HepG2 (cell line): Measurements from ENCODE around the gene GCM1. TPM values are rescaled to one million over a fixed set of nuclear protein-coding genes. Genes with fewer than 3 reads are reported as not detected.

Experiments
- CHD4 ChIP-seq: fragments of 200-600 bp; sonication (generic); IDR thresholded peaks from 2 replicates; pipeline ENCODE4 v1.7.0; 2017; ENCODE audit warnings: mild to moderate bottlenecking, low read length, borderline replicate concordance
- FOXK2 ChIP-seq: fragments of 450-650 bp; IDR thresholded peaks from 2 replicates; pipeline ENCODE4 v1.6.1; 2016
- GFI1 ChIP-seq: sonication (generic); formaldehyde crosslinking; IDR thresholded peaks from 2 replicates; pipeline ENCODE4 v1.5.0; 2020; ENCODE audit warnings: missing genetic modification reagents, mild to moderate bottlenecking, borderline replicate concordance
- IRX3 ChIP-seq: sonication (generic); formaldehyde crosslinking; IDR thresholded peaks from 2 replicates; pipeline ENCODE4 v1.8.1; 2023; ENCODE audit warnings: mild to moderate bottlenecking, low read depth, missing genetic modification reagents, borderline replicate concordance
- KLF12 ChIP-seq: sonication (generic); formaldehyde crosslinking; IDR thresholded peaks from 2 replicates; pipeline ENCODE4 v1.4.0; 2020; ENCODE audit warnings: missing genetic modification reagents, borderline replicate concordance
- MAFF ChIP-seq: IDR thresholded peaks from 2 replicates; pipeline ENCODE4 v1.6.1; 2011; ENCODE audit warnings: low read depth, low read length, improper control_type of control experiment
- TARDBP ChIP-seq: sonication (generic); formaldehyde crosslinking; IDR thresholded peaks from 2 replicates; pipeline ENCODE4 v1.8.0; 2022; ENCODE audit warnings: mild to moderate bottlenecking, missing genetic modification reagents
- THRA ChIP-seq: sonication (generic); formaldehyde crosslinking; IDR thresholded peaks from 2 replicates; pipeline ENCODE4 v1.4.0; 2020; ENCODE audit warnings: missing genetic modification reagents, borderline replicate concordance
- ZBTB10 ChIP-seq: sonication (generic); formaldehyde crosslinking; IDR thresholded peaks from 2 replicates; pipeline ENCODE4 v1.4.0; 2020; ENCODE audit warnings: missing genetic modification reagents, borderline replicate concordance
- ZKSCAN8 ChIP-seq: IDR thresholded peaks from 2 replicates; pipeline ENCODE4 v1.6.1; 2016; ENCODE audit warnings: borderline replicate concordance, missing genetic modification reagents, missing compliant biosample characterization
- ZMYM3 ChIP-seq: sonication (generic); formaldehyde crosslinking; IDR thresholded peaks from 2 replicates; pipeline ENCODE4 v1.5.1; 2020; ENCODE audit warnings: mild to moderate bottlenecking, missing genetic modification reagents
- ZNF572 ChIP-seq: sonication (generic); formaldehyde crosslinking; IDR thresholded peaks from 2 replicates; pipeline ENCODE4 v1.5.1; 2020; ENCODE audit warnings: mild to moderate bottlenecking, missing genetic modification reagents
- ZSCAN21 ChIP-seq: sonication (generic); formaldehyde crosslinking; IDR thresholded peaks from 2 replicates; pipeline ENCODE4 v1.8.0; 2022; ENCODE audit warnings: mild to moderate bottlenecking, missing genetic modification reagents, moderate library complexity, borderline replicate concordance
- polyA plus RNA-seq, 8 experiments: library from polyadenylated mRNA; depleted of rRNA in 3 of 8; stranded (reverse) in 7 of 8; unstranded in 1 of 8; fragments of >200 nt; fragmentation: Illumina TruSeq in 4 of 8; extraction: Trizol in 4 of 8; gene quantifications; 2 replicates each; pipeline versions ENCODE4 v1.2.1 to v1.2.3, GENCODE V29; 2011 to 2016; ENCODE audit warnings: low read depth in 4 of 8, missing spikeins in 1 of 8, mixed read lengths in 1 of 8; ENCODE audit not compliant: insufficient read depth in 1 of 8
- total RNA-seq, 5 experiments: library from RNA; depleted of rRNA; stranded (reverse); fragments of >200 nt; fragmentation: Illumina TruSeq; extraction: Trizol; gene quantifications; 2 replicates each; pipeline ENCODE4 v1.2.3, GENCODE V29; 2016; ENCODE audit warnings: low read depth in 1 of 5
- TF ChIP-seq, protein P1 (sequence below): sonication (generic); formaldehyde crosslinking; IDR thresholded peaks from 2 replicates; pipeline ENCODE4 v1.8.0; 2022; ENCODE audit warnings: mild to moderate bottlenecking, missing genetic modification reagents, borderline replicate concordance
- TF ChIP-seq, protein P2 (sequence below): sonication (generic); formaldehyde crosslinking; IDR thresholded peaks from 2 replicates; pipeline ENCODE4 v1.8.1; 2022; ENCODE audit warnings: mild to moderate bottlenecking, missing genetic modification reagents
- TF ChIP-seq, protein P3 (sequence below): sonication (generic); formaldehyde crosslinking; IDR thresholded peaks from 2 replicates; pipeline ENCODE4 v1.4.0; 2020; ENCODE audit warnings: low read depth, mild to moderate bottlenecking, missing genetic modification reagents
- TF ChIP-seq, protein P4 (sequence below): sonication (generic); formaldehyde crosslinking; IDR thresholded peaks from 2 replicates; pipeline ENCODE4 v1.5.0; 2020; ENCODE audit warnings: missing genetic modification reagents

Gene GCM1
- total and polyA plus RNA-seq, 2 of the 13 experiments (the other 11 are each of a cell fraction or from before 2014, with no cell fraction given): 0.04 to 0.13 TPM

DNA sequence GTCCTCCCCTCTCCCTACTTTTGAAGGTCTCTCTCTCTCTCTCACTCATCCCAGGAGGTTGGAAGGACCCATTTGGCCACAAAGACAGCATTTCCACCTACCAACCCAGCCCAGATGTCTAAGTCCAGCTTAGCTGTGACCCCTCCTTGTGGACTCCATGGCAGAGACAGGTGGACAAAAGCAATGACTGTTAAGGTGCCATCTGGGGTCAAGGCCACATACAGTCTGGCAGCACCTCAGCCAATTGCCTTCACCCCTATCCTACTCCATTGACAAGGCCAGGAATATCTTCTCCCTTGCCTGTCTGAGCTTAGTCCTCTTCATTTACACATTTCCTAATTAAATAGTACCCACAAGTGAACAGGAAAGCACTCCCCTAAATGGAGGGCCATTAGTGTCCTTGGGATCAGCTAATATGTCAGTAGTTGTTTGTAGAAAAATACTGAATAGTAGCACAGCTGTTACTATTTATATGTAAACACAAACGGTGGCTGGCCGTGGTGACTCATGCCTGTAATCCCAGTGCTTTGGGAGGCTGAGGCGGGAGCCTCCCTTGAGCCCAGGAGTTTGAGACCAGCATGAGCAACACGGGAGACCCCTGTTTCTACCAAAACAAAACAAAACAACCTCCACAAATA is 28.8 kb downstream of the GCM1 start (continued):
- TF ChIP-seq, protein P1, sequence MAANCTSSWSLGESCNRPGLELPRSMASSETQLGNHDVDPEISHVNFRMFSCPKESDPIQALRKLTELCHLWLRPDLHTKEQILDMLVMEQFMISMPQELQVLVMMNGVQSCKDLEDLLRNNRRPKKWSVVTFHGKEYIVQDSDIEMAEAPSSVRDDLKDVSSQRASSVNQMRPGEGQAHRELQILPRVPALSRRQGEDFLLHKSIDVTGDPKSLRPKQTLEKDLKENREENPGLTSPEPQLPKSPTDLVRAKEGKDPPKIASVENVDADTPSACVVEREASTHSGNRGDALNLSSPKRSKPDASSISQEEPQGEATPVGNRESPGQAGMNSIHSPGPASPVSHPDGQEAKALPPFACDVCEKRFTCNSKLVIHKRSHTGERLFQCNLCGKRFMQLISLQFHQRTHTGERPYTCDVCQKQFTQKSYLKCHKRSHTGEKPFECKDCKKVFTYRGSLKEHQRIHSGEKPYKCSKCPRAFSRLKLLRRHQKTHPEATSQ: peak; percentile 48; the same call in 1 of the 2 replicates
- peak; percentile 59 for TF ChIP-seq ZMYM3 (CRISPR knock-in tag)
- TF ChIP-seq IRX3 (CRISPR knock-in tag): peak; percentile 43; the same call in 1 of the 2 replicates
- peak; percentile 71 for TF ChIP-seq ZSCAN21 (CRISPR knock-in tag)
- peak; percentile 57; the same call in 1 of the 2 replicates for TF ChIP-seq ZKSCAN8 (CRISPR knock-in tag)
- TF ChIP-seq MAFF: no peak
- TF ChIP-seq, protein P2, sequence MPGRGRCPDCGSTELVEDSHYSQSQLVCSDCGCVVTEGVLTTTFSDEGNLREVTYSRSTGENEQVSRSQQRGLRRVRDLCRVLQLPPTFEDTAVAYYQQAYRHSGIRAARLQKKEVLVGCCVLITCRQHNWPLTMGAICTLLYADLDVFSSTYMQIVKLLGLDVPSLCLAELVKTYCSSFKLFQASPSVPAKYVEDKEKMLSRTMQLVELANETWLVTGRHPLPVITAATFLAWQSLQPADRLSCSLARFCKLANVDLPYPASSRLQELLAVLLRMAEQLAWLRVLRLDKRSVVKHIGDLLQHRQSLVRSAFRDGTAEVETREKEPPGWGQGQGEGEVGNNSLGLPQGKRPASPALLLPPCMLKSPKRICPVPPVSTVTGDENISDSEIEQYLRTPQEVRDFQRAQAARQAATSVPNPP (CRISPR knock-in tag): 0 out of 2 replicates have a peak, but pooled peaks have one; percentile 57
- peak; percentile 68; the same call in 1 of the 2 replicates for TF ChIP-seq GFI1 (CRISPR knock-in tag)
- TF ChIP-seq CHD4: peak; percentile 88; the same call in 1 of the 2 replicates
- TF ChIP-seq, protein P3, sequence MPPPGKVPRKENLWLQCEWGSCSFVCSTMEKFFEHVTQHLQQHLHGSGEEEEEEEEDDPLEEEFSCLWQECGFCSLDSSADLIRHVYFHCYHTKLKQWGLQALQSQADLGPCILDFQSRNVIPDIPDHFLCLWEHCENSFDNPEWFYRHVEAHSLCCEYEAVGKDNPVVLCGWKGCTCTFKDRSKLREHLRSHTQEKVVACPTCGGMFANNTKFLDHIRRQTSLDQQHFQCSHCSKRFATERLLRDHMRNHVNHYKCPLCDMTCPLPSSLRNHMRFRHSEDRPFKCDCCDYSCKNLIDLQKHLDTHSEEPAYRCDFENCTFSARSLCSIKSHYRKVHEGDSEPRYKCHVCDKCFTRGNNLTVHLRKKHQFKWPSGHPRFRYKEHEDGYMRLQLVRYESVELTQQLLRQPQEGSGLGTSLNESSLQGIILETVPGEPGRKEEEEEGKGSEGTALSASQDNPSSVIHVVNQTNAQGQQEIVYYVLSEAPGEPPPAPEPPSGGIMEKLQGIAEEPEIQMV: peak; percentile 64; the same call in 1 of the 2 replicates
- TF ChIP-seq, protein P4, sequence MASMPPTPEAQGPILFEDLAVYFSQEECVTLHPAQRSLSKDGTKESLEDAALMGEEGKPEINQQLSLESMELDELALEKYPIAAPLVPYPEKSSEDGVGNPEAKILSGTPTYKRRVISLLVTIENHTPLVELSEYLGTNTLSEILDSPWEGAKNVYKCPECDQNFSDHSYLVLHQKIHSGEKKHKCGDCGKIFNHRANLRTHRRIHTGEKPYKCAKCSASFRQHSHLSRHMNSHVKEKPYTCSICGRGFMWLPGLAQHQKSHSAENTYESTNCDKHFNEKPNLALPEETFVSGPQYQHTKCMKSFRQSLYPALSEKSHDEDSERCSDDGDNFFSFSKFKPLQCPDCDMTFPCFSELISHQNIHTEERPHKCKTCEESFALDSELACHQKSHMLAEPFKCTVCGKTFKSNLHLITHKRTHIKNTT (CRISPR knock-in tag): no peak
- peak; percentile 99 for TF ChIP-seq THRA (CRISPR knock-in tag)
- peak; percentile 82; the same call in 1 of the 2 replicates for TF ChIP-seq ZBTB10 (CRISPR knock-in tag)
- TF ChIP-seq TARDBP (CRISPR knock-in tag): peak; percentile 68; the same call in 1 of the 2 replicates
- TF ChIP-seq ZNF572 (CRISPR knock-in tag): no peak
- no peak for TF ChIP-seq KLF12 (CRISPR knock-in tag)
- TF ChIP-seq FOXK2: 0 out of 2 replicates have a peak, but pooled peaks have one; percentile 3
